NOMO-1 (cell line): ENCODE data around the gene SPOCK3.
"Not testable (repeated sequence)": the region's sequence is repeated elsewhere in the genome, so short reads cannot be mapped to it uniquely, and the experiment has no call there.

Experiments
- DNase-seq, 2 experiments: peaks; one replicate each; lab custom pipeline; 2025; ENCODE audit not compliant: unreplicated experiment in 2 of 2; lab: John Stamatoyannopoulos, UW

The SPOCK3 gene

GRCh38 chr4:166968219-166968618 lies 266.1 kb downstream of the SPOCK3 start:
- not testable (repeated sequence) for DNase-seq

GRCh38 chr4:166965562-166965961 lies 268.7 kb downstream of the SPOCK3 start:
- DNase-seq = no peak

GRCh38 chr4:166957451-166957850 lies 276.8 kb downstream of the SPOCK3 start:
- no peak for DNase-seq

GRCh38 chr4:166956484-166956883 lies 277.8 kb downstream of the SPOCK3 start:
- no peak for DNase-seq

GRCh38 chr4:166941629-166942028 lies 292.7 kb downstream of the SPOCK3 start:
- no peak for DNase-seq

- DNase-seq = no peak
These were observed 303.8 kb downstream of the SPOCK3 start for GRCh38 chr4:166930464-166930863.

GRCh38 chr4:166924424-166924823 lies 309.9 kb downstream of the SPOCK3 start:
- DNase-seq = no peak

GRCh38 chr4:166913926-166914325 lies 320.4 kb downstream of the SPOCK3 start:
- DNase-seq = no peak

- no peak for DNase-seq
These were observed 330.9 kb downstream of the SPOCK3 start for GRCh38 chr4:166903408-166903807.

GRCh38 chr4:166902941-166903340 lies 331.4 kb downstream of the SPOCK3 start:
- DNase-seq = no peak

GRCh38 chr4:166896254-166896653 lies 338.0 kb downstream of the SPOCK3 start:
- DNase-seq = no peak

- DNase-seq = no peak
These were observed 338.5 kb downstream of the SPOCK3 start for GRCh38 chr4:166895771-166896170.

GRCh38 chr4:166887457-166887856 lies 346.8 kb downstream of the SPOCK3 start:
- no peak for DNase-seq

GRCh38 chr4:166886718-166887117 lies 347.6 kb downstream of the SPOCK3 start:
- DNase-seq = no peak

- DNase-seq = no peak
These were observed 352.1 kb downstream of the SPOCK3 start for GRCh38 chr4:166882221-166882620.

- DNase-seq = no peak
These were observed 358.5 kb downstream of the SPOCK3 start for GRCh38 chr4:166875821-166876220.

- no peak for DNase-seq
These were observed 372.3 kb downstream of the SPOCK3 start for GRCh38 chr4:166862032-166862431.

GRCh38 chr4:166850398-166850797 lies 383.9 kb downstream of the SPOCK3 start:
- DNase-seq = not testable (repeated sequence)

- no peak for DNase-seq
These were observed 387.4 kb downstream of the SPOCK3 start for GRCh38 chr4:166846939-166847338.

- DNase-seq = no peak
These were observed 391.5 kb downstream of the SPOCK3 start for GRCh38 chr4:166842795-166843261.

GRCh38 chr4:166839615-166840251 lies 394.6 kb downstream of the SPOCK3 start:
- DNase-seq = no peak

GRCh38 chr4:166838975-166839614 lies 395.2 kb downstream of the SPOCK3 start:
- no peak for DNase-seq
